HepG2 (cell line): ENCODE data around the gene PMM2. TPM values are rescaled to one million over a fixed set of nuclear protein-coding genes. Genes with fewer than 3 reads are reported as not detected.

Source experiments
- ATM ChIP-seq: fragments of 450-650 bp; IDR thresholded peaks from 2 replicates; pipeline ENCODE4 v1.7.1; 2017; ENCODE audit warnings: mild to moderate bottlenecking, borderline replicate concordance
- CEBPG ChIP-seq: IDR thresholded peaks from 2 replicates; pipeline ENCODE4 v1.6.1; 2016
- FOXO4 ChIP-seq: sonication (generic); formaldehyde crosslinking; conservative IDR thresholded peaks from 2 replicates; pipeline ENCODE4 v1.8.1; 2023; ENCODE audit warnings: missing genetic modification reagents
- GATAD1 ChIP-seq: IDR thresholded peaks from 2 replicates; pipeline ENCODE4 v1.6.1; 2016; ENCODE audit warnings: missing genetic modification reagents, missing compliant biosample characterization
- HNRNPLL ChIP-seq: fragments of 200-400 bp; formaldehyde crosslinking; IDR thresholded peaks from 2 replicates; pipeline ENCODE4 v1.6.1; 2017; ENCODE audit warnings: mild to moderate bottlenecking, low read depth, low read length; ENCODE audit not compliant: poor library complexity, severe bottlenecking
- HOMEZ ChIP-seq: IDR thresholded peaks from 2 replicates; pipeline ENCODE4 v1.6.1; 2016; ENCODE audit warnings: low read depth
- ISX ChIP-seq: sonication (generic); formaldehyde crosslinking; conservative IDR thresholded peaks from 2 replicates; pipeline ENCODE4 v1.5.0; 2020; ENCODE audit warnings: missing genetic modification reagents
- NR2F6 ChIP-seq, 2 experiments: IDR thresholded peaks; 2 replicates each; pipeline ENCODE4 v1.6.1; 2016; ENCODE audit warnings: antibody characterized with exemption in 1 of 2, mild to moderate bottlenecking in 1 of 2
- TCF7L2 ChIP-seq: IDR thresholded peaks from 2 replicates; pipeline ENCODE4 v1.6.1; 2011; ENCODE audit warnings: mild to moderate bottlenecking, low read depth, low read length, moderate library complexity
- ZFP41 ChIP-seq: sonication (generic); formaldehyde crosslinking; IDR thresholded peaks from 2 replicates; pipeline ENCODE4 v1.4.0; 2020; ENCODE audit warnings: mild to moderate bottlenecking, missing genetic modification reagents, borderline replicate concordance
- ZMAT3 ChIP-seq: sonication (generic); formaldehyde crosslinking; conservative IDR thresholded peaks from 2 replicates; pipeline ENCODE4 v1.7.0; 2021; ENCODE audit warnings: missing genetic modification reagents
- ZNF17 ChIP-seq: sonication (generic); formaldehyde crosslinking; IDR thresholded peaks from 2 replicates; pipeline ENCODE4 v1.5.0; 2020; ENCODE audit warnings: mild to moderate bottlenecking, missing genetic modification reagents
- ZNF343 ChIP-seq: sonication (generic); formaldehyde crosslinking; IDR thresholded peaks from 2 replicates; pipeline ENCODE4 v1.4.0; 2020; ENCODE audit warnings: mild to moderate bottlenecking, missing genetic modification reagents
- ZNF451 ChIP-seq: sonication (generic); formaldehyde crosslinking; IDR thresholded peaks from 2 replicates; pipeline ENCODE4 v1.5.0; 2020; ENCODE audit warnings: mild to moderate bottlenecking, missing genetic modification reagents
- ZNF619 ChIP-seq: sonication (generic); formaldehyde crosslinking; IDR thresholded peaks from 2 replicates; pipeline ENCODE4 v1.4.0; 2020; ENCODE audit warnings: mild to moderate bottlenecking, missing genetic modification reagents
- ZNF784 ChIP-seq: sonication (generic); formaldehyde crosslinking; IDR thresholded peaks from 2 replicates; pipeline ENCODE4 v1.5.1; 2020; ENCODE audit warnings: missing genetic modification reagents, mild to moderate bottlenecking, borderline replicate concordance
- ZSCAN21 ChIP-seq: sonication (generic); formaldehyde crosslinking; IDR thresholded peaks from 2 replicates; pipeline ENCODE4 v1.8.0; 2022; ENCODE audit warnings: mild to moderate bottlenecking, missing genetic modification reagents, moderate library complexity, borderline replicate concordance
- polyA plus RNA-seq, 8 experiments: library from polyadenylated mRNA; depleted of rRNA in 3 of 8; stranded (reverse) in 7 of 8; unstranded in 1 of 8; fragments of >200 nt; fragmentation: Illumina TruSeq in 4 of 8; extraction: Trizol in 4 of 8; gene quantifications; 2 replicates each; pipeline versions ENCODE4 v1.2.1 to v1.2.3, GENCODE V29; 2011 to 2016; ENCODE audit warnings: low read depth in 4 of 8, missing spikeins in 1 of 8, mixed read lengths in 1 of 8; ENCODE audit not compliant: insufficient read depth in 1 of 8
- total RNA-seq, 5 experiments: library from RNA; depleted of rRNA; stranded (reverse); fragments of >200 nt; fragmentation: Illumina TruSeq; extraction: Trizol; gene quantifications; 2 replicates each; pipeline ENCODE4 v1.2.3, GENCODE V29; 2016; ENCODE audit warnings: low read depth in 1 of 5
- TF ChIP-seq, protein P1 (sequence below): sonication (generic); formaldehyde crosslinking; IDR thresholded peaks from 2 replicates; pipeline ENCODE4 v1.5.1; 2020; ENCODE audit warnings: mild to moderate bottlenecking, missing genetic modification reagents, borderline replicate concordance
- TF ChIP-seq, protein P2 (sequence below): sonication (generic); formaldehyde crosslinking; IDR thresholded peaks from 2 replicates; pipeline ENCODE4 v1.8.0; 2022; ENCODE audit warnings: missing genetic modification reagents, low read depth, mild to moderate bottlenecking, borderline replicate concordance

PMM2 gene
- total and polyA plus RNA-seq, 2 of the 13 experiments (the other 11 are each of a cell fraction or from before 2014, with no cell fraction given): 52.2 to 93.7 TPM

- TF ChIP-seq TCF7L2 (no peak), ZNF343 (CRISPR knock-in tag) (no peak; the same call in 1 of the 2 replicates), ZNF619 (CRISPR knock-in tag) (peak; percentile 8; the same call in 1 of the 2 replicates), ZFP41 (CRISPR knock-in tag) (no peak), ZNF17 (no peak), FOXO4 (CRISPR knock-in tag) (0 out of 2 replicates have a peak, but pooled peaks have one; percentile 32), NR2F6 (IDR thresholded peaks at IDR 0.05) (no peak), NR2F6 (CRISPR knock-in tag; IDR thresholded peaks at IDR 0.05) (no peak), ZNF451 (CRISPR knock-in tag) (no peak), ZMAT3 (CRISPR knock-in tag) (peak; percentile 74), ZSCAN21 (CRISPR knock-in tag) (no peak; the same call in 1 of the 2 replicates), ATM (no peak), HOMEZ (peak; percentile 76; the same call in 1 of the 2 replicates), CEBPG (CRISPR knock-in tag) (no peak; the same call in 1 of the 2 replicates), HNRNPLL (peak; percentile 21), GATAD1 (CRISPR knock-in tag) (peak; percentile 39; the same call in 1 of the 2 replicates), ISX (peak; percentile 52; the same call in 1 of the 2 replicates), ZNF784 (CRISPR knock-in tag) (0 out of 2 replicates have a peak, but pooled peaks have one; percentile 9)
- TF ChIP-seq, protein P1, sequence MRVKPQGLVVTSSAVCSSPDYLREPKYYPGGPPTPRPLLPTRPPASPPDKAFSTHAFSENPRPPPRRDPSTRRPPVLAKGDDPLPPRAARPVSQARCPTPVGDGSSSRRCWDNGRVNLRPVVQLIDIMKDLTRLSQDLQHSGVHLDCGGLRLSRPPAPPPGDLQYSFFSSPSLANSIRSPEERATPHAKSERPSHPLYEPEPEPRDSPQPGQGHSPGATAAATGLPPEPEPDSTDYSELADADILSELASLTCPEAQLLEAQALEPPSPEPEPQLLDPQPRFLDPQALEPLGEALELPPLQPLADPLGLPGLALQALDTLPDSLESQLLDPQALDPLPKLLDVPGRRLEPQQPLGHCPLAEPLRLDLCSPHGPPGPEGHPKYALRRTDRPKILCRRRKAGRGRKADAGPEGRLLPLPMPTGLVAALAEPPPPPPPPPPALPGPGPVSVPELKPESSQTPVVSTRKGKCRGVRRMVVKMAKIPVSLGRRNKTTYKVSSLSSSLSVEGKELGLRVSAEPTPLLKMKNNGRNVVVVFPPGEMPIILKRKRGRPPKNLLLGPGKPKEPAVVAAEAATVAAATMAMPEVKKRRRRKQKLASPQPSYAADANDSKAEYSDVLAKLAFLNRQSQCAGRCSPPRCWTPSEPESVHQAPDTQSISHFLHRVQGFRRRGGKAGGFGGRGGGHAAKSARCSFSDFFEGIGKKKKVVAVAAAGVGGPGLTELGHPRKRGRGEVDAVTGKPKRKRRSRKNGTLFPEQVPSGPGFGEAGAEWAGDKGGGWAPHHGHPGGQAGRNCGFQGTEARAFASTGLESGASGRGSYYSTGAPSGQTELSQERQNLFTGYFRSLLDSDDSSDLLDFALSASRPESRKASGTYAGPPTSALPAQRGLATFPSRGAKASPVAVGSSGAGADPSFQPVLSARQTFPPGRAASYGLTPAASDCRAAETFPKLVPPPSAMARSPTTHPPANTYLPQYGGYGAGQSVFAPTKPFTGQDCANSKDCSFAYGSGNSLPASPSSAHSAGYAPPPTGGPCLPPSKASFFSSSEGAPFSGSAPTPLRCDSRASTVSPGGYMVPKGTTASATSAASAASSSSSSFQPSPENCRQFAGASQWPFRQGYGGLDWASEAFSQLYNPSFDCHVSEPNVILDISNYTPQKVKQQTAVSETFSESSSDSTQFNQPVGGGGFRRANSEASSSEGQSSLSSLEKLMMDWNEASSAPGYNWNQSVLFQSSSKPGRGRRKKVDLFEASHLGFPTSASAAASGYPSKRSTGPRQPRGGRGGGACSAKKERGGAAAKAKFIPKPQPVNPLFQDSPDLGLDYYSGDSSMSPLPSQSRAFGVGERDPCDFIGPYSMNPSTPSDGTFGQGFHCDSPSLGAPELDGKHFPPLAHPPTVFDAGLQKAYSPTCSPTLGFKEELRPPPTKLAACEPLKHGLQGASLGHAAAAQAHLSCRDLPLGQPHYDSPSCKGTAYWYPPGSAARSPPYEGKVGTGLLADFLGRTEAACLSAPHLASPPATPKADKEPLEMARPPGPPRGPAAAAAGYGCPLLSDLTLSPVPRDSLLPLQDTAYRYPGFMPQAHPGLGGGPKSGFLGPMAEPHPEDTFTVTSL (CRISPR knock-in tag): no peak
- TF ChIP-seq, protein P2, sequence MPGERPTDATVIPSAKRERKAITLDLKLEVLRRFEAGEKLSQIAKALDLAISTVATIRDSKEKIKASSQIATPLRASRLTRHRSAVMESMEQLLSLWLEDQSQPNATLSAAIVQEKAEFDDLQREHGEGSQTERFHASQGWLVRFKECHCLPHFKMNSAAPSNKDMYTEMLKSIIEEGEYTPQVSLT (CRISPR knock-in tag): no peak
Measured at GRCh38 chr16:8869212-8869987, 71.8 kb downstream of the PMM2 start (continued).
